MCF 10A (cell line): ENCODE measurements around the gene ZBTB21. TPM values are rescaled to one million over a fixed set of nuclear protein-coding genes. Genes with fewer than 3 reads are reported as not detected.

Experiments used
- BruUV-seq: library from RNA; stranded (reverse); fragments of 400-500 nt; replicated peaks from 2 replicates; lab custom pipeline; 2021; lab: Mats Ljungman, UMichigan
- CTCF ChIA-PET: fragments of 300-600 bp; sonication (Branson Sonifier 250); formaldehyde crosslinking; extraction: SDS; loops from one replicate; lab custom pipeline; 2021; ENCODE audit warnings: antibody characterized with exemption, inconsistent platforms; lab: Yijun Ruan, JAX
- POLR2A ChIA-PET: fragments of 300-600, 350-650 bp; sonication (Branson Sonifier 250); formaldehyde crosslinking; extraction: SDS; loops from one replicate; lab custom pipeline; 2020; ENCODE audit warnings: antibody characterized with exemption, inconsistent platforms; lab: Yijun Ruan, JAX
- DNase-seq: peaks from one replicate; pipeline ENCODE4 v3.0.0-alpha.2; 2018; ENCODE audit not compliant: unreplicated experiment
- H3K27ac Mint-ChIP-seq: one replicate; pipeline ENCODE4 v1.8.0; 2022; ENCODE audit warnings: mild to moderate bottlenecking, low read depth, mixed read lengths; ENCODE audit not compliant: unreplicated experiment
- H3K27me3 Mint-ChIP-seq: one replicate; pipeline ENCODE4 v1.8.0; 2022; ENCODE audit warnings: mixed read lengths; ENCODE audit not compliant: insufficient read depth, unreplicated experiment
- H3K36me3 Mint-ChIP-seq: one replicate; pipeline ENCODE4 v1.8.0; 2022; ENCODE audit warnings: mild to moderate bottlenecking, moderate library complexity, mixed read lengths; ENCODE audit not compliant: insufficient read depth, unreplicated experiment
- H3K4me1 Mint-ChIP-seq: one replicate; pipeline ENCODE4 v1.8.0; 2022; ENCODE audit warnings: mixed read lengths; ENCODE audit not compliant: insufficient read depth, unreplicated experiment
- H3K4me3 Mint-ChIP-seq: one replicate; pipeline ENCODE4 v1.8.0; 2022; ENCODE audit warnings: mild to moderate bottlenecking, moderate library complexity, mixed read lengths; ENCODE audit not compliant: unreplicated experiment
- H3K9me3 Mint-ChIP-seq: one replicate; pipeline ENCODE4 v1.8.0; 2022; ENCODE audit warnings: mixed read lengths; ENCODE audit not compliant: unreplicated experiment
- CTCF ChIP-seq: fragments of 200-600 bp; IDR thresholded peaks from one replicate; pipeline ENCODE4 v1.8.0; 2022; ENCODE audit warnings: antibody characterized with exemption, mild to moderate bottlenecking; ENCODE audit not compliant: unreplicated experiment
- intact Hi-C: fragments of 100-400 bp; cut with micrococcal nuclease; formaldehyde crosslinking; loops from 2 replicates; pipeline ENCODE4 v1.14.1; 2022
- total RNA-seq: library from RNA; stranded (reverse); gene quantifications from 2 replicates; pipeline ENCODE4 v1.2.3, GENCODE V29; 2022

Gene ZBTB21
- total RNA-seq, 1 experiment from 2014 or later, result 27.3 TPM

- TF ChIP-seq CTCF, result no peak
- no TSS peak for BruUV-seq
- Mint-ChIP-seq H3K27ac (no peak overlapping the region), H3K36me3 (no peaks in the 10 kb centered on the region), H3K4me3 (no peak overlapping the region), H3K4me1 (no peaks in the 10 kb centered on the region), H3K9me3 (no peaks in the 10 kb centered on the region), H3K27me3 (peaks cover 47% of the 10 kb centered on the region)
- CTCF ChIA-PET, result interaction anchor here (0.7 kb wide), 1 partner anchor 12 kb away, joined by 3 read pairs; no protein-coding TSS in a partner anchor
- intact Hi-C loops, result no loop called here
- no peak for DNase-seq
- POLR2A ChIA-PET, result interaction anchor here (0.5 kb wide), 2 partner anchors 16 to 44 kb away, joined by 3 read pairs; no protein-coding TSS in a partner anchor
Measured at GRCh38 chr21:42057851-42058437, 47.8 kb upstream of the ZBTB21 start.

GRCh38 chr21:42056996-42057689 lies 47.0 kb upstream of the ZBTB21 start:
- Mint-ChIP-seq H3K27ac (no peak overlapping the region), H3K4me1 (no peaks in the 10 kb centered on the region), H3K4me3 (no peak overlapping the region), H3K9me3 (no peaks in the 10 kb centered on the region), H3K36me3 (no peaks in the 10 kb centered on the region), H3K27me3 (peaks cover 55% of the 10 kb centered on the region)
- ChIA-PET CTCF (no interaction called here), POLR2A (interaction anchor here (0.5 kb wide), 2 partner anchors 16 to 43 kb away, joined by 3 read pairs; no protein-coding TSS in a partner anchor)
- peak; percentile 64 for DNase-seq
- BruUV-seq, result no TSS peak
- no peak for TF ChIP-seq CTCF
- intact Hi-C loops, result no loop called here

GRCh38 chr21:42056468-42056867 lies 46.3 kb upstream of the ZBTB21 start:
- BruUV-seq, result no TSS peak
- H3K4me1 Mint-ChIP-seq, result no peaks in the 10 kb centered on the region
- ChIA-PET CTCF (no interaction called here), POLR2A (no interaction called here)
- DNase-seq, result no peak
- H3K9me3 Mint-ChIP-seq, result no peaks in the 10 kb centered on the region
- peaks cover 58% of the 10 kb centered on the region for H3K27me3 Mint-ChIP-seq
- no peaks in the 10 kb centered on the region for H3K36me3 Mint-ChIP-seq
- intact Hi-C loops, result no loop called here
- TF ChIP-seq CTCF, result no peak
- no peak overlapping the region for H3K4me3 Mint-ChIP-seq
- H3K27ac Mint-ChIP-seq, result no peak overlapping the region

GRCh38 chr21:42055425-42055824 lies 45.3 kb upstream of the ZBTB21 start:
- ChIA-PET CTCF (no interaction called here), POLR2A (interaction anchor here (0.6 kb wide), 1 partner anchor 287 kb away, joined by 4 read pairs; no protein-coding TSS in a partner anchor)
- no peaks in the 10 kb centered on the region for H3K4me1 Mint-ChIP-seq
- intact Hi-C loops, result no loop called here
- no peak for DNase-seq
- no peak overlapping the region for H3K27ac Mint-ChIP-seq
- BruUV-seq, result no TSS peak
- H3K27me3 Mint-ChIP-seq, result peaks cover 58% of the 10 kb centered on the region
- no peaks in the 10 kb centered on the region for H3K9me3 Mint-ChIP-seq
- H3K36me3 Mint-ChIP-seq, result no peaks in the 10 kb centered on the region
- TF ChIP-seq CTCF, result no peak
- no peak overlapping the region for H3K4me3 Mint-ChIP-seq
